Caco-2 (cell line): Measurements from ENCODE around the gene GPALPP1. TPM values are rescaled to one million over a fixed set of nuclear protein-coding genes. Genes with fewer than 3 reads are reported as not detected.

Source experiments
- BruUV-seq: library from RNA; stranded (reverse); fragments of 400-500 nt; replicated peaks from 2 replicates; lab custom pipeline; 2021; lab: Mats Ljungman, UMichigan
- CTCF ChIA-PET: fragments of 300-600 bp; sonication (Branson Sonifier 250); formaldehyde crosslinking; loops from one replicate; lab custom pipeline; 2022; ENCODE audit warnings: antibody characterized with exemption; lab: Charles Lee
- POLR2A ChIA-PET: fragments of 300-600 bp; sonication (Branson Sonifier 250); formaldehyde crosslinking; loops from one replicate; lab custom pipeline; 2022; ENCODE audit warnings: antibody characterized with exemption; lab: Charles Lee
- DNase-seq, 2 experiments: peaks; one replicate each; pipeline versions ENCODE4 v3.0.0 to v3.0.0-alpha.2; 2020 to 2022
- H3K27me3 ChIP-seq: replicated peaks from 2 replicates; pipeline ENCODE4 v1.6.0; 2011; ENCODE audit warnings: low read length; ENCODE audit not compliant: control insufficient read depth, insufficient read depth
- H3K36me3 ChIP-seq: 2 replicates; pipeline ENCODE4 v1.5.1; 2011; ENCODE audit warnings: low read length; ENCODE audit not compliant: control insufficient read depth, insufficient read depth
- H3K4me1 ChIP-seq: fragments of 250-450 bp; sonication (Bioruptor Pico); 2 replicates; pipeline ENCODE4 v1.5.1; 2020; ENCODE audit warnings: mild to moderate bottlenecking
- H3K4me3 ChIP-seq: 2 replicates; pipeline ENCODE4 v1.5.1; 2011; ENCODE audit warnings: low read depth, mild to moderate bottlenecking, control low read depth, low read length
- H3K9me3 ChIP-seq: fragments of 250-450 bp; sonication (Bioruptor Pico); 2 replicates; pipeline ENCODE4 v1.5.1; 2020; ENCODE audit warnings: mild to moderate bottlenecking, moderate library complexity
- H3K27ac Mint-ChIP-seq: one replicate; pipeline ENCODE4 v1.8.0; 2022; ENCODE audit warnings: mixed read lengths; ENCODE audit not compliant: unreplicated experiment
- H3K27me3 Mint-ChIP-seq: one replicate; pipeline ENCODE4 v1.8.0; 2022; ENCODE audit warnings: mixed read lengths; ENCODE audit not compliant: insufficient read depth, unreplicated experiment
- H3K36me3 Mint-ChIP-seq: one replicate; pipeline ENCODE4 v1.8.0; 2022; ENCODE audit warnings: mild to moderate bottlenecking, mixed read lengths; ENCODE audit not compliant: insufficient read depth, unreplicated experiment
- H3K4me1 Mint-ChIP-seq: one replicate; pipeline ENCODE4 v1.8.0; 2022; ENCODE audit warnings: low read depth, mixed read lengths; ENCODE audit not compliant: unreplicated experiment
- H3K4me3 Mint-ChIP-seq: one replicate; pipeline ENCODE4 v1.8.0; 2022; ENCODE audit warnings: mild to moderate bottlenecking, moderate library complexity, mixed read lengths; ENCODE audit not compliant: unreplicated experiment
- H3K9me3 Mint-ChIP-seq: one replicate; pipeline ENCODE4 v1.8.0; 2022; ENCODE audit warnings: mixed read lengths; ENCODE audit not compliant: unreplicated experiment
- intact Hi-C: fragments of 100-400 bp; cut with micrococcal nuclease; formaldehyde crosslinking; loops from one replicate; pipeline ENCODE4 v1.10.0; 2022; ENCODE audit not compliant: unreplicated experiment
- total RNA-seq: library from RNA; stranded (reverse); gene quantifications from 2 replicates; pipeline ENCODE4 v1.2.3, GENCODE V29; 2022
- TF ChIP-seq, protein P1 (sequence below), 2 experiments: fragments of 200-600 bp in 1 of 2; IDR thresholded peaks; 1 replicate in 1 of 2; 2 replicates in 1 of 2; pipeline versions ENCODE4 v1.5.1 to v1.8.0; 2011 to 2022; ENCODE audit warnings: antibody characterized with exemption in 1 of 2, control low read depth in 1 of 2, inconsistent platforms in 1 of 2, low read depth in 1 of 2, low read length in 1 of 2, mild to moderate bottlenecking in 1 of 2, moderate library complexity in 1 of 2; ENCODE audit not compliant: insufficient read depth in 1 of 2, severe bottlenecking in 1 of 2, unreplicated experiment in 1 of 2

Gene GPALPP1
- total RNA-seq, 1 experiment from 2014 or later: 36.2 TPM

DNA sequence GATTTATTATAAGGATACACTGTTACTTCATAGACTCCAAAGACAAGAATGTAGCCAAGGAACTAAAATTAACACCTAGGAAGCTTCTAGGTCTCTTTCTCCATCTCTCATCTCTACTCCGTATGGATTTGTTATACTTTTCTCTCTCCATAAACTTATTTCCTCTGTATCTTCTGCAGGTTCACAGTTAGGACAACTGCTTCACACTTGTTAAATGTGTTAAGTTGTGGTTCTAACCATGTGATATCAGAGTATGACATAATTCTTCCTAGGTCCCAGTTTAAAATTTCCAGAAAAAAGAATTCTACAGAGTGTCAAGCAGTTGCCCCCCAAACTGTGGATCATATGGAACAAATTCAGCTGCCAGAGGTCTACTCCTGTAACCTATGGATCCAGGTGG lies 88.7 kb downstream of the GPALPP1 start:
- no TSS peak for BruUV-seq
- TF ChIP-seq, protein P1, sequence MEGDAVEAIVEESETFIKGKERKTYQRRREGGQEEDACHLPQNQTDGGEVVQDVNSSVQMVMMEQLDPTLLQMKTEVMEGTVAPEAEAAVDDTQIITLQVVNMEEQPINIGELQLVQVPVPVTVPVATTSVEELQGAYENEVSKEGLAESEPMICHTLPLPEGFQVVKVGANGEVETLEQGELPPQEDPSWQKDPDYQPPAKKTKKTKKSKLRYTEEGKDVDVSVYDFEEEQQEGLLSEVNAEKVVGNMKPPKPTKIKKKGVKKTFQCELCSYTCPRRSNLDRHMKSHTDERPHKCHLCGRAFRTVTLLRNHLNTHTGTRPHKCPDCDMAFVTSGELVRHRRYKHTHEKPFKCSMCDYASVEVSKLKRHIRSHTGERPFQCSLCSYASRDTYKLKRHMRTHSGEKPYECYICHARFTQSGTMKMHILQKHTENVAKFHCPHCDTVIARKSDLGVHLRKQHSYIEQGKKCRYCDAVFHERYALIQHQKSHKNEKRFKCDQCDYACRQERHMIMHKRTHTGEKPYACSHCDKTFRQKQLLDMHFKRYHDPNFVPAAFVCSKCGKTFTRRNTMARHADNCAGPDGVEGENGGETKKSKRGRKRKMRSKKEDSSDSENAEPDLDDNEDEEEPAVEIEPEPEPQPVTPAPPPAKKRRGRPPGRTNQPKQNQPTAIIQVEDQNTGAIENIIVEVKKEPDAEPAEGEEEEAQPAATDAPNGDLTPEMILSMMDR (IDR thresholded peaks at IDR 0.05; ENCODE audit: insufficient read depth in 1 of 2, low read depth in 1 of 2, low read length in 1 of 2, severe bottlenecking in 1 of 2, unreplicated experiment in 1 of 2): no peak
- H3K27me3 ChIP-seq: no peaks in the 10 kb centered on the region; the same call in 1 of the 2 replicates
- Mint-ChIP-seq H3K27ac (no peak overlapping the region), H3K27me3 (peaks cover 3% of the 10 kb centered on the region), H3K4me3 (no peak overlapping the region), H3K36me3 (no peaks in the 10 kb centered on the region), H3K9me3 (no peaks in the 10 kb centered on the region), H3K4me1 (peaks cover 12% of the 10 kb centered on the region)
- 0 out of 2 replicates have a peak, but pooled peaks cover 4% of the 10 kb centered on the region for H3K4me1 ChIP-seq
- CTCF ChIA-PET: no interaction called here
- DNase-seq: no peak
- no peaks in the 10 kb centered on the region for H3K9me3 ChIP-seq
- POLR2A ChIA-PET: no interaction called here
- intact Hi-C loops: no loop called here
- H3K4me3 ChIP-seq: no peak overlapping the region
- H3K36me3 ChIP-seq: no peaks in the 10 kb centered on the region

Other genes with a start within 250 kb of the GPALPP1 start
- gene NUFIP1, start 67 bp upstream of the GPALPP1 start, total RNA-seq: 15.2 and 15.4 TPM in 2 replicates
- gene GTF2F2, start 131.0 kb downstream of the GPALPP1 start, total RNA-seq: 28.1 and 30.8 TPM in 2 replicates
- gene KCTD4, start 211.5 kb downstream of the GPALPP1 start, total RNA-seq: not detected in 2 replicates